ENCODE measurements around the gene MATK.

The MATK gene

DNA sequence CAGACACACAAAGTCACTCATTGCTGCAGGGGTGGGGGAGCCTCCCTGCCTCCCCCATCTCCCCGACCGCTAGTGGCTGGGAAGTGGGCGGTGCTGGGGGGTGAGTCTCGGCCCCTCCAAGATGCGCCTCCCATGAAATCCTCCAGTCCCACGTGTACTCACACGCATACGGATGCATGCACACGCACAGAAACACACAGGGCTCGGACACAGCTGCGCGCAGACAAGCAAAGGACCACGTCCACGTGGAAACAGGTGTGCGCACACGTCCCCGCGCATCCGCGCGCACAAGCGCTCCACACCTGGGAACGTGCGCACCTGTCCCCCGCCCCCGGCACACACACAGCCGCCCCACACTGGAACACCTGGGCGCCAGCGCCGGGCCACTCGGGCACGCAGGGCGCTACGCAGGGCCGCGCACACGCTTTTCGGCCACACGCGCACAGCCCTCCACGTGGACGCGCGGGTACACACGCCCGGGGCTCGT is 687 bp downstream of the MATK start:
- no peak for DNase-seq

DNA sequence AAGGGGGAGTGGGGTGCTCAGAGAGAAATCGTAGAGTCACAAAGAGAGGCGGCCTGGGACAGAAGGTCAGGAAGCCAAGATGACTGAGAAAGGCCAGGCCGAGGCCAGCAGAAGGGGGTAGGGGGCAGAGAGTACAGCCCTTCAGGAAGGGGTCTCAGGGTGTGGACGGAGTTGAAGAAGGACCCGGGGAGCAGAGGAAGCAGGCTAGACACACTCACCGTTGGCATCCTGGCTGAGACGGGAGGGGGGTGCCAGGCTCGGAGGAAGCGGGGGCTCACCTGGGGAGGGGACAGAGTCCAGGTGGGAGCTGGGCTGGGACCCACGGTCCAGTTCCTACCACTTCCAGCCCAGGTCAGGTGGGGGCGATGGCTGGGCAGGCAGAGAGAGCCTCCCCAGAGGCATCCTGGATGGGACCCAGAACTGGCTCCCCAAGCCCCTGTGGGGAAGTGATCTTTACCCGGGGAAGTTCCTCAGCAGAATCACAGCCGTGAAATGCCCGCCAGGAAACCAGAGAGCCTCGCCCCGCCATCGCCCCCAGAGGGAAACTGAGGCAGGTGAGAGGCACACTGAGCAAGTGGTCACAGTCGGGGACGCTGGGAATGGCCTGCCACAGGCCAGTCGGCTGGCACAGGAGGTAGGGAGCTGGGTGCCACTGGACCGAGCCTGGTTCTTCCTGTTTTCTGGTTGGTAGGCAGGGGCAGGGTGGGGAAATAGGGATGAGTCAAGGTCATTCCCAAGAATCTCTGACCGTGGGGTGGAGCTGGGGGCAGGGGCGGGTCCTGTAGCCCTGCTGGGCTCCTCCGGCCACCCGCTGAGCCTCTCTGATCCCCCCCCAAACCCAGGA is 1.4 kb downstream of the MATK start:
- DNase-seq = no peak

DNA sequence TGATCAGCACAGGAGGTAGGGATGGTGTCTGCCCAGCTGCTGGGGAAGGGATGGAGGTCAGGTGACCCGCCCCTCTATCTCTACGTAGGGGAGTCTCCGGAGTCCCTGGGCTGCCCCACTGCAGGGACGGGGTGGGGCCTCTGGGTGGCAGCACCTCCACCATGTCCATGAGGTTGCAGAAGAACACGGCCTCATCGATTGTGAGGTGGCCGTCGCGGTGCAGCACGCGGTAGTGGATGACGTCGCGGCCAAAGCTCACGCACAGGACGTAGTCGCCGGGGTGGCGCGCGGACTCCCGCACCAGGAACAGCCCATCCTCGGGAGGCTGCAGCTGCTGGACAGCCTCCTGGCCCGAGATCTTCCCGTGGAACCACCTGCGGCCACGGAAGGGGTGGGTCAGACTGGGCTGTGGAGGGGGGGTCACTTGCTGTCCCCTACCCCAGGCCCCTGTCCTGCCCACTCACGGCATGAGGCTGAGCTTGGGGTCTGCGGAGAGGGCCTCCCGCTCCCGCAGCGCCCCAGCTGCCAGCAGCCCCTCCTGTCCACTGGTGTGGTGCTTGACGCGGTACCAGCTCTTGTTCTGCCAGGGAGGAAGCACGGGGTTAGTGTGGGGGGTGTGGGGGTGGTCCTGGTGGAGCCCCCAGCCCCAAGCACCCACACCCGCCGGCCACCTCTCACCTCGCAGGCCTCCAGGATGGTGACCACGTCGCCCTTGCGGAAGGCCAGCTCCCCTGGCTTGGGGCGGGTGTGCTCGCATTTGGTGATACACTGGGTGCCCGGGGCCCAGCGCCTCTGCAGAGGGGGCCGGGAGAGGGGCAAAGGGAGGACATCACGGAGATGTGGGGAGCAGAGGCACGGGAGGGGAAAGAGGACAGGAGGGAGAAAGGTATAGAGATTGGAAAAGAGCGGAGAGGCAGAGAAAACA is 2.3 kb downstream of the MATK start:
- DNase-seq = peak; percentile 26

DNA sequence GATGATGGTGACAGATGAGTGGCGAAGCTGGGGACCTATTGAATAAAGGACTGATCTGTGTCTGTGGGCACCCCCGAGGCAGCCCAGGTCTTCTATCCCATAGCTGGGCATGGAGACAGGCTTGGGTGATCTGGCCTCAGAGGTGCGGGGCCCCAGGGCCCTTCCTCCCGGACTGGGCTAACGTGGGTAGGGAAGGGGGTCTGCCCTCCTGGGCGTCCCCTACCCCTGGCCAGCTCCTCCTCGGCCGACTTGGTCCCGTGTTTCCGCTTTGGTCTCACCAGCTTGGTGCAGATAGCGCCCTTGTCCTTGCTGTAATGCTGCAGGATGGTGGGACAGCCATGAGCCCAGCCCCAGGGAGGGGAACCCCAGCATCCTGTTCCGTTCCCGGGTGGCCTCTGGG is 3.3 kb downstream of the MATK start:
- no peak for DNase-seq

DNA sequence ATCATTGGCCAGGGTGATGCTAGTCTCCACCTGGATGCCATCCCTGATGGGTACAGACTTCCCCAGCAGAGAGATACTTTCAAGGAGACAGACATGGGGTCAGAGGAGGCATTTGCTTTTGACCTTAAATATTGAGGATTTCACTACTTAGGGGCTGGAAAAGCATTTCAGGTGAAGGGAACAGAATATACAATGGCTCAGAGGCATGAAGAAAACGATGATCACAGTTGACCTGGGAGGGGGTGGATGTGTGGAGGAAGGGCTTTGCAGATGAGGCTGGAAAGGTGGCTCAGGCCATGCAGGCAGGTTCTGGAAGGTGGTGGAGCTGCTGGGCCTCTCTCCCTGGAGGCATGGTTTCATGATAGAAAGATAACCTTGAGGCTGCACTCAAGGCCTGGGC is 3.9 kb downstream of the MATK start:
- DNase-seq = no peak

DNA sequence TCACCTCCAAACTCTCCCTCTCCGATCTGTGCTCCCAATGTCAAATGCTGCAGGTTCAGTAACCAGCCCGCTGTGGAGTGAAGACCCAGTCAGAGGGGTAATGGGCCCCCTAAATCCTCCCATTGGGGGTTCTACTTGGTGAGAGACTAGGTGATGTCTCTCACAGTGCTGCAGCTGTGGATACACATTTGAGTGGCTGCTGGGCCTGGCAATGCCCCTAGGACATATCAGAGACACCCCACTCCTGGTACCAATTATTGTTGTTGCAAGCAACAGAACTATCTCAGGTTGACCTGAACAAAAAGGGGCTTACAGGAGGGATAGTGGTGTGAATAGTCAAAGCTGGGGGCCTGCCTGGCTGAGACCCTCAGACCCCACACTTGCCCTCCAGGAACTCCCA is 4.6 kb downstream of the MATK start:
- DNase-seq = no peak

DNA sequence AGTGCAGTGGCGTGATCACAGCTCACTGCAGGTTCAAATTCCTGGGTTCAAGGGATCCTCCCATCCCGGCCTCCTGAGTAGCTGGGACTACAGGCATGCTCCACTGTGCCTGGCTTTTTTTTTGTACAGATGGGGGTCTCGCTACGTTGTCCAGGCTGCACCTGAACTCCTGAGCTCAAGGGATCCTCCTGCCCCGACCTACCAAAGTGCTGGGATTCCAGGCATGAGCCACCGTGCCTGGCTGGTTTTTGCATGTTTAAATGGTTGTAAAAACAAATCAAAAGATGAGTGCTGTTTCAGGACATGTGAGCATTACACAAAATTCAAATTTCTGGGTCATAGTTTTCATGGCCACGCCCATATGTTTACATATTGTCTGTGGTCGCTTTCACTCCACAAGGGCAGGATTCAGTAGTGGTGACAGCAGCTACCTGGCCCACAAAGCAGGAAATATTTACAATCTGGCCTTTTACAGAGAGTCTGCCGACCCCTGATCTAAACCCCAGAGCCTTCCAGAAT is 5.3 kb downstream of the MATK start:
- no peak for DNase-seq

DNA sequence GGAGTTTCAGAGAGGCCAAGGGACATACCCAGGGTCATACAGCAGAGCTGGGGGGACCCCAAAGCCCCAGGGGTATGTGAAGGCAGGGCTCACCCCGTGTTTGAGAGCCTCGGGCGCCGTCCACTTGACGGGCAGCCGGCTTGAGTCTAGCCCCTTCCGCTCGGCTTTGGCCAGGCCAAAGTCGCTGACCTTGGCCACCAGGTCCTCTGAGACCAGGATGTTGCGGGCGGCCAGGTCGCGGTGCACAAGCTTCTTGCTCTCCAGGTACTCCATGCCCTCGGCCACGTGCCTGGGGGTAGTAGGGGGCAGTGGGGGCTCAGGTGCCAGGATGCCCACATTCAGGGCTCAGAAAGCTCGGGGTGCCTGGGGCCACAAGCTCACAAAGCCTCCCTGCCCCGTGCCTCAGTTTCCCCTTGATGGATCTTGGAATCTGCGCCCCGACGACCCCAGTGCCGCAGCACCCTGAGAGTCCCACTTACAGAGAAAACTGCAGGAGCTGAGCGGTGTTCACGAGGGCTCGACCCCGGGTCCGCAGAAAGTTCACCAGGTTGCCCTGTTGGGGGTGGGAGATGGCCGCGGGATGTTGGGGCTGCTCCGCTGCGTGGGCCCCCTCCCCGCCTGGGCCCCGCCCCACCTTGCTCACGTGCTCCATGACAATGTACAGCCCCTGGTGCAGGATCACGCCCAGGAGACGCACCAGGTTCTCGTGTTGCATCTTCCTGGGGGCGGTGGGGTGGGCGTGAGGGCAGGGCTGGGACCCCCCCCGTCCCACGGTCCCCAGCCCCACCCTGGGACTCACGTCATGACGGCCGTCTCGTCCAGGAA is 7.1 kb downstream of the MATK start:
- no peak for DNase-seq

DNA sequence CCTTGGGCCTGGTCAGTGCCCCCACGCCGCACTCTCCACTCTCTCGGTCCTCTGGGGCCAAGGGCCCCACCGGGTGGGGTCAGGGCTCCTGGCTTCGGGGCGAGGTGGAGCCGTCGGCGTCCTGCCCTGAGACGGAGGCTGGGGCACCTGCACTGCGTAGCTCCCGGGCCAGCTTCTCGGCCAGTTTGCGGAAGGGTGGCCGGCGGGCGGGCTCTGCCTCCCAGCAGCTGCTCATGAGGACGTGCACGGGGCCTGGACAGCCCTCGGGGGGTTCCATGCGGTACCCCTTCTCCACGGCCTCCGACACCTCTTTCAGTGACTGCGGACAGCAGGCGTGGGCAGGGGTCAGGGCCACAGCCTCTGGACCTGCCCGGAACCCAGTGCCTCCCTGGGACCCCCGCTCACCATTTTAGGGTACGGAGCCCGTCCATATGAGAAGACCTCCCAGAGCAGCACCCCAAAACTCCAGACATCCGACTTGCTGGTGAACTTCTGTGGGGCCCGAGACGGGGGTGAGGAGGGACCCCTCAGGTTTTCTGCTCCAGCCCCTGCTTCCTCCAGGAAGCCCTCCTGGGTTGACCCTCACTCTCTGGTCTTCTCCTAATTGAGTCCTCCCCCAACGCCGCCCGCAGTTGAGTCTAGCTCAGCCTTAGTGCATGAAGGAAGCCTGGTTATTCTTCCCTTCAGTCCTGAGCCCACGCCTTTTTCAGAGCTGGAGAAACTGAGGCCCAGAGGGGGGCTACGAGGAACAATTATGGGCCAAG is 7.9 kb downstream of the MATK start:
- no peak for DNase-seq

DNA sequence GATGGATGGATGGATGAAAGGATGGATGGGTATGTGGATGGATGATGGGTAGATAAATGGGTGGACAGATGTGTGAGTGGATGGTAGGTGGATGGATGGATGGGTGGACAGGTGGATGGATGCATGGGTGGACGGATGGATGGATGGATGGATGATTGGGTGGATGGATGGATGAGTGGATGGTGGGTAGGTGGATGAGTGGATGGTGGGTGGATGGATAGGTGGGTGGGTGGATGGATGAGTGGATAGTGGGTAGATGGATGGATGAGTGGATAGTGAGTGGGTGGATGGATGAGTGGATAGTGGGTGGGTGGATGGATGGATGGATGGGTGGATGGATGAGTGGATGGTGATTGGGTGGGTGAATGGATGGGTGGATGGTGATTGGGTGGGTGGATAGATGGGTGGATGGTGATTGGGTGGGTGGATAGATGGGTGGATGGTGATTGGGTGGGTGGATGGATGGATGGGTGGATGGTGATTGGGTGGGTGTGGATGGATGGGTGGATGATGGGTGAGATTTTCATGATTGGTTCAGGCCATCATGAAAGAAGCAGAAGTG is 9.6 kb downstream of the MATK start:
- no peak for DNase-seq

DNA sequence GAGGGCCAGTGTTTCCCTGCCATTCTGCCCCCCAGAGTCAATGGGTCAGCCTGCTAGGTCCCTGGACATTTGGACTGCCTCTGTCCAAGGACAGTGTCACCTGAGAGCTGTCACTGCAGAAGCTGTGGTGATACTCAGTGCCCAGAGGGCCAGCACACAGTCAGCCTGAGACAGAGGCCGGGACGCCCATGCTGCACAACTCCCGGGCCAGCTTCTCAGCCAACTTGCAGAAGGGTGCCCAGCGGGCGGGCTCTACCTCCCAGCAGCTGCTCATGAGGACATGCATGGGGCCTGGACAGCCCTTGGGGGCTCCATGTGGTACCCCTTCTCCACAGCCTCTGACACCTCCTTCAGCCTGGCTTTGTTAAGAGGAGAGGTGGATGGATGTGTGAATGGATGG is 10.3 kb downstream of the MATK start:
- DNase-seq = no peak

DNA sequence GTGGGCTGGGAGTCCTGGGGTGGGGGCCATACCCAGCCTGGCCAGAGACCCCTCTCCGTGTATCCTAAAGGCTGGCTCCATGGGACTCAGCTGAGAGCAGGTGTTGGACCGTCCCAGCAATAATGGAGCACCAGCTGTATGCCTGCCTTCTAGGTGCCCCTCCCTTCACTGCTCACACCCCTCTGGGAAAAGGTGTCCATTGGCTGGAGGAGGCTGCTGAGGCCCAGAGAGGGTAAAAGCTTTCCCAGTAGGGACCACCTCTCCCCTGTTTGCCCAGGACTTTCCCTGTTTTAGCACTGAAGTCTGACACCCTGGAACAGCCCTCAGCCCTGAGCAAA is 10.8 kb downstream of the MATK start:
- DNase-seq = no peak

DNA sequence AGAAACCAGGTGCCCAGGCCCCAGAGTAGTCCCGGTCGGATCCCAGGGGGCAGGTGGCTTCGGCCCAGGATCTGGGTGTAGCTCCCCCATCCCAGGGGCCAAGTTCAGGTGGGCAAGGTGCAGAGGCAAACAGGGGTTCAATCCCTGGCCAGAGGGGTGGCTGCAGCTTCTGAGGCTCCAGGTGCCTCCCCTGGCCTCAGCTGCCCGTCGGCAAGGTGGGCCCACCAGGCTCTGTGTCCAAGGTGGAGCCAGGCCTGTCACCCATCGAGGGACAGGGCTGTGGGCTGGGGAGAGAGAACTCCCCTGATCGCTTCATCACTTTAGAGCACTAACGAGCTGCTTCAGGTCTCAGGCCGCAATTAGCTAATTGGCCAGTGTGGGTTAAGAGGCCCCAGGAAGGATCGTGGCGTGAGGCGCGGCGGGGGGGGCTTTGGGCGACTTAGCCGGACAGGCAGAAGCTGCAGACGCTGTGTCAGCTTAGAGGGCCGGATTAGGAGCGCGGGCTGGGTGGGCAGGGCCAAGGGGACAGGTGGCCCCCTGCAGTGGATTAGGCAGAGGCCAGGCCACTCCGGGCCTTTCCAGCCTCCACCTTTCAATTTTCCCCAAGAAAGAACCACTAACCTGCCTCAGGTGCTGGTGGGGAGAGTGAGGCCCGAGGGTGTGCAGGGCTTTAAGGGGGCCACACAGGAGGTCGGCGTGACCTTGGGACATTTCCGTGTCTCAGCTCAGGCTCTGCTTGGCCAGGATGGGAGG is 11.4 kb downstream of the MATK start:
- DNase-seq = no peak

DNA sequence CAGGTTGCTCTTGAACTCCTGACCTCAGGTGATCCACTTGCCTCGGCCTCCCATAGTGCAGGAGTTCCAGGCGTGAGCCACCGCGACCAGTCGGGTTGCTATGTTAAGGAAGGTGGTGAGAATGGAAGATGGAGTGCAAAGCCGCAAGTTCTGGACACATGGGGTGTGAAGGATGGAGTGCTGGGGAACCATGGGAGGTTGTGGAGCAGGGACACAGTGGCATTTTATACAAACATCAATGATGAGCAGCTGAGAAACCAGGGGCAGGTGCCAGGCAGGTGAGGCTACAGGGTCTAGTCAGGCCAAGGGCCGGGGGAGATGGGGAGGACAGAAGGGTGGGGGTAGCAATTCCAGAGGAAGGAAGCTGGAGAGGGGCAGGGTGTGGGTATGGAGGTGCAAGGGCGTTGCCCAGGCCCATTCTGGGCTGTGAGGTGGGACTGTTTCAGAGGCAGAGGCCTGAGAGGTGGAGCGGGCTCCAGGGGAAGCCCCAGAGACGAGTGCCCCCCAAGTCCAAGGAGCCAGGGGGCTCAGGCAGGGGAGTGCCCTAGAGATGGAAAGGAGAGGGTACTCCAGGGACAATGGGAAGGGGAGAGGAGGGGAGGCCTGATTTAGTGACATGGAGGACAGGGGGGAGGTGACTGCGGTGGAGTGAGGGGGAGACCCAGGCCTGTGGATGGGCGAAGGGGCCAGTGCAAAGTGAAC is 12.2 kb downstream of the MATK start:
- DNase-seq = no peak

DNA sequence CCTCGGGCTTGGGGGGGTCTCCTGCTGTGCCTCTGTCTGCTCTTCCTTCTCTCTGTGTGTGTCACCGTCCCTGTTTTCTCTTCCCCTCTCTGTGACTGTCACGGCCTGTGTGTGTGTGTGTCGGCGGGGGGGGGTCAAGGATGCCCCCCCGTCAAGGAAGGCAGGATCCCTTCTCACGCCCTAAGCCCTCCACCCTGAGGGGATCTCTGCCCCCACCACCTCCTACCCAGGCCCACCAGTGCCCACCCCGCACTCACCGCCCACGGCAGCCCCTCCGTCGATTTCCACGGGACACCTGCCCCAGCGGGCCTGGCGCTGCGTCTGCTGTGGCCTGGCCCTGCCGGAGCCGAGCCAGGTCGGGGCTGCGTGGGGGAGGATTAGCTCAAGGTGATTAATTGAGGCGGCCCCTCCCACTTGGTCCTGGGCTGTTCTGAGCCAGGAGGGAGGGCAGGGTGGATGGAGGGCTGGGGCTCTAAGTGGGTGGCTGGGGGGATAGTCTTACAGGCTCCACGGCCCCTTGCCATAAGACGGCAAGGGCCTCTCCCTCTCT is 14.2 kb downstream of the MATK start, which contains the start of gene RAX2:
RAX2 (minus strand) TSS at position 323 of the 550 bp plus-strand sequence. CDS start 486 bp downstream, outside the sequence.
- DNase-seq = no peak

DNA sequence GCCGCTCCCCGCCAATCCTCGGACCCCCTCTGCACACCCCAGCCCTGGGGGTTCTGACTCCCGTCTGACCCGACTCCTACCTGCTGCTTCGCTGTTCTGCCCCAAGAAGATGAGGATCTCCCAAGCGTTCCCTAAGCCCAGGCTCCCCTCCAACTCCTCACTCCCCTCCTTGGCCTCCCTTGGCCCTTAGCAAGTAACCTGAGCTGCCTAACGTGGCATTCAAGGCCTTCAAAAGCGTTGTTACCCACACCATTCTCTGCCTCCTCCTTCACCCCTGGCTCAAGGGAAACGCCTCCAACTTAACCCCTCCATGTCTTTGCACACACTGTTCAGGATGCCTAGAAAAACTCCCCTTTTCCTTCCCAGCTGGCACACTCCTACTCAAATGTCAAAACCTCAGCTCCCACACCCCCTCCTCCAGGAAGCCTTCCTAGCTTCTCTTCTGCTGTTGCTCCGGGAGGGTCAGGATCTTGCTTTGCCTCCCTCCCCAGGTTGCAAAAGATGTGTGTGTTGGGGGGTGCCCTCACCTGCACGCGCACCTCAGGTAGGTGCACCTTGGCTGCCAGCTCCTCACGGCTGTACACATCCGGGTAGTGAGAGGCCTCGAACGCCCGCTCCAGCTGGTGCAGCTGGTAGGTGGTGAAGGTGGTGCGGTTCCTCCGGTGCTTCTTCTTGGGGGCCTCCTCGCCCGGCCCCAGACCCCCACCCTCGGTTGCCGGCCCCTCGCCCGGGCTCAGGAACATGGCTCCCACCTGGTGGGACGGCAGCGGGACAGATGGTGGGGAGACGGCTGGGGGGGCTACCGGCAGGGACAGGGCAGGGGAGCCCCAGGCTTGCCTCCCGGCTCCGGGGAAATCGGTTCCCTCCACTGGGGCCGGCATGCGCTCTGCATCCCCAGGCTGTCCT is 14.9 kb downstream of the MATK start:
- DNase-seq = no peak

DNA sequence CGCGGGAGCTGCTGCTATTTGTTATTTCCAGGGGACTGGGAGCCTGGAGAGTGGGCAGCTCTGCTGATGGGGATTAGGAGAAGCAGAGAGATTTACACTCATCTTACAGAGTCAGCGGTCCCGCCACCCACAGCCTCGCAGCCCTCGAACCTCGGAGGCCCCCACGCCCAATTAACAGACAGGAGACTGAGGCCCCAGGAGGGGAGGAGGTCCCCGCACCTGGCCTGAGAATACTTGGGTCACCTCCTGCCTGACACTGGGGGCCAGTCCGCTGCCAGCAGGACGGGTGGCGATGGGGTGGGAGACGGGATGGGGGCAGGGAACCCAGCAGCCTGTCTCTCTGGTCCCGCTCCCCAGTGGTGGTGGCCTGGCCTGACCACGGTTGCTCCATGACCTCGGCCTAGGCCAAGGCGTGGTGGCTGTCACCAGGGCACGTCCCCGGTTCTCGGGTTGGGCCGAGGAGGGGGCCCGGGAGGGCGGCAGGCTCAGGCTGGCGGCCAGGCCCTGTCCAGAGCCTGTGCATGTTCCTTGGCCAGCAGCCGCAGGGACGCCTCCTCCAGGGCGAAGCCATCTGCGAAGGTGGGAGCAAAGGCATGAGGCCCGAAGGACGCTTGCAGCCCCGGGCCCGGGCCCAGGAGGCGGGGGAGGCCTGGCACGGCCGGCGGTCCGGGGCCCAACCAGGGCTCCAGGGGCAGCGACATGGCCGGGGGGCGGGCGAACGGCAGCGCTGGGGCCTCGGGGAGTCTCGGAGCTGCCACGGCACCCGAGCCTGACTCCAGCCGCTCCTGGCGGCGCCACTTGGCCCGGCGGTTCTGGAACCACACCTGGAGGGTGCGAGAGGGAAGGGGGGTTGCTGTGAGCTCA is 15.8 kb downstream of the MATK start:
- no peak for DNase-seq

DNA sequence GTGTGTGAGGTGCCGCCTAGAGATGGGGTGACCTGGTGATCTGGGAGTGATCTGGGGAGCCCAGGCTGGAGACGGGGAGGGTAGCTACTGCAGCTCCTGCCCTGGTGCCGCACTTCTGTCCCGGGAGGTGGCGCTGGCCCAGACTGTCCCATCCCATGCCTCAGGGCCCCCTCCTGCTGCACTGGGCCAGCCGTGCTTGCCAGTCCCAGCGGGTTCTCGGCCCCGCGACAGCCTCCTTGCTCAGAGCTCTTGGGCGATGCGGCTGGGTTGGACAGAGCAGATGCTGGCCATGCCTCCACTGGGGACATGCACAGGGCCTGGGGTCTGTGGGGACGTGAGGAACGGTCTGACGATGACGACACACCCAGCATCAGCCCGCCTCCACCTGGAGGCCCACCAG is 16.7 kb downstream of the MATK start:
- no peak for DNase-seq
